ENCODE results near the gene RPS19.
A peak's percentile ranks its signal among the peaks of the same experiment; 100 is the strongest.

RPS19 gene

DNA sequence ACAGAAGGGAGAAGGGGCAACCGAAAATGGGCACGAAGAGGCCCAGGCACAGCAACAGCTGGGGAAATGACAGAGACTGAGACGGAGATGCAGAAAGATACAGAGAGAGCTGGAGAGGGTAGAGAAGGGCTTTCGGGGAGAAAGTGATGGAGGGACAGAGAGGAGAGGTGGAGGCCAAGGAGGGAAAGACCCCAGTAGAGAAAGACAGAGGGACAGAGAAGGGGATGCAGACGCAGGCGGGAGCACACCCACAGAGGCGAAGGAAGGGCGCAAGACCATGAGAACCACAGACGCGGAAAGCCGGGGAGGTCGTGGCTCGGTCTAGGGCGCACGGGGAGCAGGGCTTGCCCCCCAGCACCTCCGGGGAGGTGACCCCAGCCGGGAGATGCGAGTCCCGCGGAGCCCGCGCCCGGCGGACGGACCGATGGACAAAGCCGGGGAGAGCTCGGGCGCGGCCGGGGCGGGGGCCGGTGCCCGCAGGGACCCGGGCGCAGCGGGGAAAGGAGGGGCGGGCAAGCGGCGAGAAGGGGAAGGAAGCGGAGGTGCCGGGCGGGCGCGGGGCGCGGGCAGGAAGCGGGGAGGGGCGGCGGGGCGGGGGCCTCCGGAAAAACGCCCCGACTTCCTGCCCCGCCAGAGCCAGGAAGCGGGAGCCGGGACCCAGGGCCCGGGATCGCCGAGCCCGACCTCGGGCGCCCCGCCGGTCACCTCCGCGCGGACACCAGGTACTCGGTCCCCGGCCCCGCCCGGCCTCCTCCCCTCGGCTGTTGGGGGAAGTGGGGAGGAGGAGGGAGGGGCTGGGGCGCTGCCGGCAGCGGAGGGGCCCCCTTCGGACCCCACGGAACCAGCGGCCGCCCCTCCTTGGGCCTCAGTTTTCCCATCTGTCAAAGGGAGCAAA, 22.8 kb downstream of the RPS19 start, which contains the start of gene ARHGEF1:
Gene ARHGEF1, plus strand, starts transcription at position 617 of the 895 bp plus-strand sequence. CDS start 4,899 bp downstream, outside the sequence.
- H3K4me1 ChIP-seq (ENCODE audit: control insufficient read depth, low read depth, low read length), result peaks cover 9% of the 10 kb centered on the region
- no peak within 1 kb of the TSS for H3K27ac ChIP-seq (ENCODE audit: low read length)
- no peaks in the 10 kb centered on the region for H3K9me3 ChIP-seq (ENCODE audit: control insufficient read depth, low read depth, low read length)
- H3K36me3 ChIP-seq (ENCODE audit: control insufficient read depth, low read depth, low read length), result no peaks in the 10 kb centered on the region
- peak within 1 kb of the TSS; percentile 79 for H3K4me3 ChIP-seq (ENCODE audit: low read length)
- H3K9ac ChIP-seq (ENCODE audit: low read length), result peak within 1 kb of the TSS; percentile 45
- peaks cover 32% of the 10 kb centered on the region for H3K27me3 ChIP-seq (ENCODE audit: control insufficient read depth, insufficient read depth, low read length)

DNA sequence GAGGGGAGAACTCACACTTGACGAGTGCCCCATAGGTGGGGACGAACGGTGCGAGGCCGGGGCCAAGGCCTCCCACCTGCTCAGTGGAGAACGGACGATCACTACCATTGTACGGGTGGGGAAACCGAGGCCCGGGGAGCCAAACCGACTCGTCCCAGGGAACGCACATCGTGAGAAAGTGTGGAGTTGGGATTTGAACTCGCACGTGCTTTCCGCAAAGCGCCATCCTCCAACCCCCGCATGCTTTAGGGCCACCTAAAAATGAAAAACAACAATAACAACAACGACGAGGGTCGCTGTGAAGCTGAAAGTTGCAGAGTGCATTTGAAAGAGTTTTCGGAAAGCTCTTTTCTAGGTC, 23.4 kb downstream of the RPS19 start:
- no peaks in the 10 kb centered on the region for H3K9me3 ChIP-seq (ENCODE audit: control insufficient read depth, low read depth, low read length)
- peak overlapping the region; percentile 79 for H3K4me3 ChIP-seq (ENCODE audit: low read length)
- peak overlapping the region; percentile 45 for H3K9ac ChIP-seq (ENCODE audit: low read length)
- no peak overlapping the region for H3K27ac ChIP-seq (ENCODE audit: low read length)
- peaks cover 32% of the 10 kb centered on the region for H3K27me3 ChIP-seq (ENCODE audit: control insufficient read depth, insufficient read depth, low read length)
- peaks cover 15% of the 10 kb centered on the region for H3K4me1 ChIP-seq (ENCODE audit: control insufficient read depth, low read depth, low read length)
- H3K36me3 ChIP-seq (ENCODE audit: control insufficient read depth, low read depth, low read length), result no peaks in the 10 kb centered on the region

- Histone ChIP-seq H3K9me3 (ENCODE audit: control insufficient read depth, low read depth, low read length) (no peaks in the 10 kb centered on the region), H3K4me1 (ENCODE audit: control insufficient read depth, low read depth, low read length) (peaks cover 15% of the 10 kb centered on the region), H3K27me3 (ENCODE audit: control insufficient read depth, insufficient read depth, low read length) (peaks cover 32% of the 10 kb centered on the region), H3K9ac (ENCODE audit: low read length) (peak overlapping the region; percentile 45), H3K27ac (ENCODE audit: low read length) (no peak overlapping the region), H3K4me3 (ENCODE audit: low read length) (peak overlapping the region; percentile 79), H3K36me3 (ENCODE audit: control insufficient read depth, low read depth, low read length) (peaks cover under 1% of the 10 kb centered on the region)
Measured at GRCh38 chr19:41883821-41884733, 24.0 kb downstream of the RPS19 start.

- H3K27ac ChIP-seq (ENCODE audit: low read length), result no peak overlapping the region
- H3K36me3 ChIP-seq (ENCODE audit: control insufficient read depth, low read depth, low read length), result peaks cover 4% of the 10 kb centered on the region
- H3K4me3 ChIP-seq (ENCODE audit: low read length), result no peak overlapping the region
- peak overlapping the region; percentile 13 for H3K9ac ChIP-seq (ENCODE audit: low read length)
- no peaks in the 10 kb centered on the region for H3K9me3 ChIP-seq (ENCODE audit: control insufficient read depth, low read depth, low read length)
- peaks cover 18% of the 10 kb centered on the region for H3K27me3 ChIP-seq (ENCODE audit: control insufficient read depth, insufficient read depth, low read length)
- H3K4me1 ChIP-seq (ENCODE audit: control insufficient read depth, low read depth, low read length), result peaks cover 15% of the 10 kb centered on the region
Measured at GRCh38 chr19:41886761-41887710, 27.0 kb downstream of the RPS19 start.

DNA sequence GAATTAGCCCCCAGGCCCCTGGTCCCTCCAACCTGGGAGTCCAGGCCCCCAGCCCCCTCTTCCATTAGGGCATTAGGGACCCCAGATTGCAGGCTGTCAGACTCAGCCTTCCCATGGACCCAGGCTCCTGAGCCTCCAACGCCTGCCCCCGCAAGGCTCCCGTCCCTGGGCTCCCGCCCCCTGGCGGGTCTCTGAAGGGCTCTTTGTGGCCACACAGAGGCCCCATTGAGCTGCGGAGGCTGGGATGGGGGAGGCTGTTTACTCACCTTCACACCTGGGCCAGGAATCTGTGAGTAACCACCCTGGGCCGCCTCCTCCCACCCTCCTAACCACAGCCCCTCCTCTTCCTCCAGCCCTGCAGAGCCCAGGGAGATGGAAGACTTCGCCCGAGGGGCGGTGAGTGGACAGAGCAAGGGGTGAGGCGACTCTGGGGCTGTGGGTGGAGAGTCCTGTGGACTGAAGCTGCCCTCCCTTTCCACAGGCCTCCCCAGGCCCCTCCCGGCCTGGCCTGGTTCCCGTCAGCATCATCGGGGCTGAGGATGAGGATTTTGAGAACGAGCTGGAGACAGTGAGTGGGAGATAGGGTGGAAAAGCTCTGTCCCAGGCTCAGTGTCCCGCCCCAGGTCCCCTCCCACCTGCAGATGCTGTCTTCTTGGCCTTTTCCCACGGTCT, 27.8 kb downstream of the RPS19 start:
- Histone ChIP-seq H3K36me3 (ENCODE audit: control insufficient read depth, low read depth, low read length) (peaks cover 4% of the 10 kb centered on the region), H3K27ac (ENCODE audit: low read length) (no peak overlapping the region)

GRCh38 chr19:41888926-41889325, 28.9 kb downstream of the RPS19 start:
- Histone ChIP-seq H3K27ac (ENCODE audit: low read length) (no peak overlapping the region), H3K9ac (ENCODE audit: low read length) (no peak overlapping the region), H3K9me3 (ENCODE audit: control insufficient read depth, low read depth, low read length) (no peaks in the 10 kb centered on the region), H3K27me3 (ENCODE audit: control insufficient read depth, insufficient read depth, low read length) (no peaks in the 10 kb centered on the region), H3K36me3 (ENCODE audit: control insufficient read depth, low read depth, low read length) (peaks cover 4% of the 10 kb centered on the region), H3K4me3 (ENCODE audit: low read length) (no peak overlapping the region), H3K4me1 (ENCODE audit: control insufficient read depth, low read depth, low read length) (peaks cover 15% of the 10 kb centered on the region)

More for the DNA sequence above, 27.8 kb downstream of the RPS19 start:
- Histone ChIP-seq H3K27me3 (ENCODE audit: control insufficient read depth, insufficient read depth, low read length) (peaks cover 10% of the 10 kb centered on the region), H3K4me1 (ENCODE audit: control insufficient read depth, low read depth, low read length) (peaks cover 15% of the 10 kb centered on the region), H3K9ac (ENCODE audit: low read length) (peak overlapping the region; percentile 13), H3K9me3 (ENCODE audit: control insufficient read depth, low read depth, low read length) (no peaks in the 10 kb centered on the region), H3K4me3 (ENCODE audit: low read length) (no peak overlapping the region)

DNA sequence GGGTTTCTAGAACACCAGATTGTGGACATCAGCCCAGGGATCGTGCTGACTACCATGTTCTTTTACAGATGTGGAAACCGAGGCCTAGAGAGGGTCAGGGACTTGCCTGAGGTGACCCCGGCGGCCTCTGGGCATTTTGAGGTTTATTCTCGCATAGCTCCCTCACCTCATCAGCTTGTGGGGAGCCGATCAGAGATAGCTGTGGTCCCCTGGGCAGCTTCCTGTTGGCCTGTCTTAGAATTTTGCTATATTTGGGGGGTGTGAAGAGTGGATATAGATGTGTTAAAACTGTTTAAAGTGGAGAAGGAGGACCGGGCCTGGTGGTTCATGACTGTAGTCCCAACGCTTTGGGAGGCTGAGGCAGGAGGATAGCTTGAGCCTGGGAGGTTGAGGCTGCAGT, 29.8 kb downstream of the RPS19 start:
- Histone ChIP-seq H3K27ac (ENCODE audit: low read length) (no peak overlapping the region), H3K36me3 (ENCODE audit: control insufficient read depth, low read depth, low read length) (peaks cover 4% of the 10 kb centered on the region), H3K9me3 (ENCODE audit: control insufficient read depth, low read depth, low read length) (no peaks in the 10 kb centered on the region), H3K4me3 (ENCODE audit: low read length) (no peak overlapping the region), H3K4me1 (ENCODE audit: control insufficient read depth, low read depth, low read length) (peaks cover 15% of the 10 kb centered on the region), H3K27me3 (ENCODE audit: control insufficient read depth, insufficient read depth, low read length) (no peaks in the 10 kb centered on the region), H3K9ac (ENCODE audit: low read length) (no peak overlapping the region)

DNA sequence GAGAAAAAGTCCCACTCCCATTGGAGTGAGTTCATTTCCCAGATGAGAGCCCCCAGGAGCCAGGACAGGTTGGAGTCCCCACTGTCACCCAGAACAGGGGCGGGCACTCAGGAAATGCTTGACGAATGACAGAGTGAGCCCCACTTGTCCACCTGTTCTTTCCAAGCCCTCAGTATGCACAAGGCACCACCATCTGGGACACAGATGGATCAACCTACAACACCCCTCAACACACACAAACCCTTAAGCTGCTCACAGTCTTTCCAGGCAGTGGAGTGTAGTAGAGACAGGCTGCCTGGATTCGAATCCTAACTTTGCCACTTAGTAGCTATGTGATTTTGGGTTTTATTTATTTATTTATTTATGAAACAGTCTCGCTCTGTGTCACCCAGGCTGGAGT, 30.9 kb downstream of the RPS19 start:
- Histone ChIP-seq H3K9me3 (ENCODE audit: control insufficient read depth, low read depth, low read length) (no peaks in the 10 kb centered on the region), H3K4me3 (ENCODE audit: low read length) (no peak overlapping the region), H3K27ac (ENCODE audit: low read length) (no peak overlapping the region), H3K36me3 (ENCODE audit: control insufficient read depth, low read depth, low read length) (peaks cover 8% of the 10 kb centered on the region), H3K27me3 (ENCODE audit: control insufficient read depth, insufficient read depth, low read length) (no peaks in the 10 kb centered on the region), H3K9ac (ENCODE audit: low read length) (no peak overlapping the region), H3K4me1 (ENCODE audit: control insufficient read depth, low read depth, low read length) (peaks cover 15% of the 10 kb centered on the region)

DNA sequence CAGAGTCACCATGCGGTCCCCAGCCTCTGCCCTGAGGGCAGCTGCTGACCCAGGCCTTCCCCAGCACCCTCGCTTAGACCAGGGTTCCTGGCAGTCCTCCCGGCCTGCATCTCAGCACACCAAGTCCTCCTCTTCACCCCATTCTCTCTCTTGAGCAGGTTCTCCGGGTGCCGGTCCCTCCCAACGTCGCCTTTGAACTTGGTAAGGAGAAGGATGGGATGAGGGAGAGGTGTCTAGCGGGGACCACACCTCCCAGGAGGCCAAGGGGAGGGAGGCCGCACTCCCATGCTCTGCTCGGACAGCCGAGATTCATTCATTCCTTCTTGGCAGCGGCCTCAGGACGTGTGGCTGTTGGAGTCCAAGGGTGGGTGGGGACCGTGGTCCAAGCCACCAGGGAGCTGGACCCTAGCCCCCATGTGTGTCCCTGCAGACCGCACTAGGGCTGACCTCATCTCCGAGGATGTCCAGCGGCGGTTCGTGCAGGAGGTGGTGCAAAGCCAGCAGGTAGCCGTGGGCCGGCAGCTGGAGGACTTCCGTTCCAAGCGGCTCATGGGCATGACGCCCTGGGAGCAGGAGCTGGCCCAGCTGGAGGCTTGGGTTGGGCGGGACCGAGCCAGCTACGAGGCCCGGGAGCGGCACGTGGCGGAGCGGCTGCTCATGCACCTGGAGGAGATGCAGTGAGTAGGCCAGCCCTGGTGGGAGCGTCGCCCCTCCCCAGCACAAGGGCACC, 32.3 kb downstream of the RPS19 start:
- no peak overlapping the region for H3K4me3 ChIP-seq (ENCODE audit: low read length)
- peaks cover 14% of the 10 kb centered on the region for H3K4me1 ChIP-seq (ENCODE audit: control insufficient read depth, low read depth, low read length)
- H3K27ac ChIP-seq (ENCODE audit: low read length), result no peak overlapping the region
- no peaks in the 10 kb centered on the region for H3K9me3 ChIP-seq (ENCODE audit: control insufficient read depth, low read depth, low read length)
- H3K36me3 ChIP-seq (ENCODE audit: control insufficient read depth, low read depth, low read length), result peaks cover 8% of the 10 kb centered on the region
- no peaks in the 10 kb centered on the region for H3K27me3 ChIP-seq (ENCODE audit: control insufficient read depth, insufficient read depth, low read length)
- H3K9ac ChIP-seq (ENCODE audit: low read length), result no peak overlapping the region

DNA sequence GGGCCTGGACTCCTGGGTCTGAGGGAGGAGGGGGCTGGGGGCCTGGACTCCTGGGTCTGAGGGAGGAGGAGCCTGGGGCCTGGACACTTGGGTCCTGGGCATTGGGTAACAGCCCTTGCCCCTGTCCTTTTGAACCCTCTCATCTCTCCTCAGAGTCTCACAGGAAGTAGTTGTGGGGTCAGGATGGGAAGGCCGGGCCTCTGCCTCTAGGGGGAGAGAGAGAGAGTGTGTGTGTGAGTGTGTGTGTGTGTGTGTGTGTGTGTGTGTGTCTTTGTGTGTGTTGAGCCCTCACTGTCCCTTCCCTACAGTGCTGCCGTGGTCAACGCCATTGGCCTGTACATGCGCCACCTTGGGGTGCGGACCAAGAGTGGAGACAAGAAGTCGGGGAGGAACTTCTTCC, 33.8 kb downstream of the RPS19 start:
- no peaks in the 10 kb centered on the region for H3K9me3 ChIP-seq (ENCODE audit: control insufficient read depth, low read depth, low read length)
- no peaks in the 10 kb centered on the region for H3K27me3 ChIP-seq (ENCODE audit: control insufficient read depth, insufficient read depth, low read length)
- no peak overlapping the region for H3K4me3 ChIP-seq (ENCODE audit: low read length)
- no peak overlapping the region for H3K9ac ChIP-seq (ENCODE audit: low read length)
- H3K4me1 ChIP-seq (ENCODE audit: control insufficient read depth, low read depth, low read length), result peaks cover 4% of the 10 kb centered on the region
- H3K36me3 ChIP-seq (ENCODE audit: control insufficient read depth, low read depth, low read length), result peaks cover 12% of the 10 kb centered on the region
- H3K27ac ChIP-seq (ENCODE audit: low read length), result no peak overlapping the region
